ENCODE data around the gene RFC2. TPM values are rescaled to one million over a fixed set of nuclear protein-coding genes. Genes with fewer than 3 reads are reported as not detected.

Gene RFC2
- total RNA-seq, 1 experiment from 2014 or later: 73.6 TPM

GRCh38 chr7:74216361-74216761 is 37.8 kb downstream of the RFC2 start:
- no CpG with 5 or more reads among the region's 8 CpGs for WGBS (ENCODE audit: extremely low coverage, insufficient read length, low lambda C conversion rate)
- Histone ChIP-seq H3K14ac (ENCODE audit: insufficient read depth, low read length) (no peak overlapping the region), H3K56ac (ENCODE audit: insufficient read length, low read depth, low read length) (no peak overlapping the region), H3K18ac (ENCODE audit: insufficient read length, low read depth, low read length) (no peak overlapping the region), H3K4me2 (ENCODE audit: insufficient read depth, insufficient read length, low read length) (no peak overlapping the region), H2BK5ac (ENCODE audit: insufficient read length, low read length) (no peak overlapping the region), H3K4me1 (ENCODE audit: insufficient read depth, low read length) (no peaks in the 10 kb centered on the region), H4K20me1 (ENCODE audit: control insufficient read depth, insufficient read depth, insufficient read length) (peaks cover 3% of the 10 kb centered on the region), H3K9me3 (ENCODE audit: control insufficient read depth, low read depth, low read length) (no peaks in the 10 kb centered on the region), H4K91ac (ENCODE audit: insufficient read length, low read depth, low read length) (no peak overlapping the region), H3K79me2 (ENCODE audit: insufficient read depth, low read length) (no peaks in the 10 kb centered on the region), H4K8ac (replicated peaks; ENCODE audit: insufficient read length, low read depth, low read length) (no peak overlapping the region), H3K79me1 (ENCODE audit: insufficient read depth, low read depth, low read length, poor library complexity, severe bottlenecking) (no peaks in the 10 kb centered on the region), H2AK5ac (ENCODE audit: insufficient read length, low read length) (no peak overlapping the region), H3K23me2 (ENCODE audit: insufficient read length, low read depth, low read length, poor library complexity, severe bottlenecking) (no peaks in the 10 kb centered on the region), H3K4ac (ENCODE audit: low read depth, low read length) (no peak overlapping the region), H2BK20ac (ENCODE audit: low read depth, low read length, poor library complexity, severe bottlenecking) (no peak overlapping the region), H4K5ac (ENCODE audit: insufficient read length, low read depth, low read length) (no peak overlapping the region), H2AFZ (ENCODE audit: low read length) (no peak overlapping the region), H3K27me3 (ENCODE audit: insufficient read depth, low read length) (no peaks in the 10 kb centered on the region), H3K9ac (ENCODE audit: extremely low read depth, insufficient read length, low read length) (no peak overlapping the region), H3T11ph (ENCODE audit: low read length) (no peak overlapping the region), H2BK120ac (ENCODE audit: low read depth, low read length, poor library complexity, severe bottlenecking) (no peak overlapping the region), H3K23ac (ENCODE audit: insufficient read length, low read depth, low read length) (no peak overlapping the region), H3K27ac (ENCODE audit: insufficient read length, low read depth, low read length) (no peak overlapping the region), H2BK15ac (ENCODE audit: low read depth, low read length) (no peak overlapping the region), H2BK12ac (ENCODE audit: insufficient read length, low read depth, low read length) (no peak overlapping the region)
- Mint-ChIP-seq H3K9me3 (no peaks in the 10 kb centered on the region), H3K36me3 (ENCODE audit: insufficient read depth in 1 of 3, low read depth in 3 of 3) (no peaks in the 10 kb centered on the region), H3K27ac (no peak overlapping the region), H3K27me3 (ENCODE audit: low read depth) (peaks cover 4% of the 10 kb centered on the region), H3K4me3 (no peak overlapping the region), H3K4me1 (peaks cover 0 to 10% of the 10 kb centered on the region in 2 experiments; a peak in 1 of 4 replicates)
- no peak for DNase-seq
- no peak for TF ChIP-seq CTCF (conservative IDR thresholded peaks at IDR 0.05)

All from H9 (cell line).